Uterus (tissue), 2 donors: Measurements from ENCODE around the gene ETV4.

Source experiments
- CTCF ChIP-seq, 4 experiments: fragments of 200-600 bp in 2 of 4; fragments of 450-650 bp in 2 of 4; sonication (generic) in 2 of 4; IDR thresholded peaks; one replicate each; pipeline ENCODE4 v1.5.1; 2016 to 2019; ENCODE audit warnings: antibody characterized with exemption in 4 of 4, mild to moderate bottlenecking in 2 of 4, moderate library complexity in 1 of 4
- POLR2A ChIP-seq, 2 donors: fragments of 450-650 bp; IDR thresholded peaks; one replicate each; pipeline ENCODE4 v1.6.1; 2016; ENCODE audit warnings: antibody characterized with exemption in 2 of 2, mild to moderate bottlenecking in 1 of 2, moderate library complexity in 1 of 2

- TF ChIP-seq CTCF (IDR thresholded peaks at IDR 0.05) (no peak), POLR2A (IDR thresholded peaks at IDR 0.05) (no peak)
Measured at GRCh38 chr17:43543771-43544575, 2.2 kb downstream of the ETV4 start.
